NCI-H526 (cell line): ENCODE data around the gene ULK4.
"Not testable (repeated sequence)": the region's sequence is repeated elsewhere in the genome, so short reads cannot be mapped to it uniquely, and the experiment has no call there.

ENCODE experiments used
- DNase-seq, 2 experiments: peaks; one replicate each; lab custom pipeline; 2025; lab: John Stamatoyannopoulos, UW

The ULK4 gene

DNA sequence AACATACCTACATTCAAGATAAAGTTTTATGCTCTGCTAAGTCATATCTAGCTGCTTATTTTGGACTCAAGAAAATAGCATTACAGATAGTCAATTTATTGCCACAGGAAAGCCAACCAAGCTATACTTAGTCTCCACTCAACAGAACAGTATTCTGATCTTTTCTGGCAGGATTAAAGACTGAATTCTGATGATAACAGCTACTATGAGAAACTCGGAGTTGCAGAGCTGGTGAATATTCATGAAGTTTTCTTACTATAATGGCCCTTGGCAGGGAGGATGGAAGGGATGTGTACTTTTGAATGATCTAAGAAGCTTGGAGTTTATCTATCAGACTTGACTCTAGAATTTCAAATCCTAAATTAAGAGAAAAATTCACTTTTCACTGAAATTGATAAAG, 524.9 kb downstream of the ULK4 start:
- no peak for DNase-seq

DNA sequence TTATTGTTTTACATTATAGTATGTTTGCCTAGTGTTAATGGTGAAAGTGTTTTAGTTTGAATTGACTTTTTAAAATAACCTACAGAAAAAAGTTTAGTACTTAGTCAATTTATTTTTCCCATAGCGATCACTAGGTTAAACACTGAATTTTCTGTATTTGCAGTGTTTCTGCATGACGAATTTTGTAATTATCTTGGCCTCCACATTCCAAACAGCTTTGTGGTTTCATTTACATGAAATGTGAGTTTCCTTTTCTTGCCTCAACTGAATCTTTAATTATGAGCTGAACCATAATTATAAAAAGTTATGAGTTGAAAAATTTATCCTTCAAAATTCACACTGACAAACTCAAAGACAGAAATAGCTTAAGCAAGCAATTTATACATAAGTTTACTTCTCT, 527.1 kb downstream of the ULK4 start:
- no peak for DNase-seq

DNA sequence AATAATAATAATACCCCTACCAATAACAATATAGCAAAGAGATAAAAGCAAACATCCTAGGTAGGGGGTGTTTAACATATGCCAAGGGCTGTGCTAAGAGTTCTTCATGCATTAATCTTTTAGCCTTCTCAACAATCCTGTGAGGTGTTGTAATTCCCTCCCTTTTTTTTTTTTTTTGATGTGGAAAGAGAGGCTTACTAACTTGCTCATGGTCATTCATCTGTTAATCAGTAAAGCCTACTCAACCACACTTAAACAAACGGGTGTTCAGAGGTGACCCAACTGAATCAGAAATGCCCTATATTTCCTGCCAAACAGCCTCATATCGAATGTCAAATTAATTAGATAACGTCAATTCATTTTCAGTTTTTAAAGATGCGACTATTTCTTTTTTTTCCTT, 530.5 kb downstream of the ULK4 start:
- no peak for DNase-seq

DNA sequence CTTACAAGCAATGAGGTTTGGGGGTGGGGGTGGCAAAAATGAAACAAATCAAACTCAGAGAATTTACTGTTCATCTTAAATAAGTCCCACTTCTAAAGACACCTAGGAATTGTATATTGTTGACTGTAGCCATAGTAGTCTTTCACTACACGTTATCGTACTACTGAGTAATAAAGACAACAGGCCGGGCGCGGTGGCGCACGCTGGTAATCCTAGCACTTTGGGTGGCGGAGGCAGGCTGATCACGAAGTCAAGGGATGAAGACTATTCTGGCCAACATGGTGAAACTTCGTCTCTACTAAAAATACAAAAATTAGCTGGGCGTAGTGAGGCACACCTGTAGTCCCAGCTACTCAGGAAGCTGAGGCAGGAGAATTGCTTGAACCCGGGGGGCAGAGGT, 531.0 kb downstream of the ULK4 start:
- DNase-seq, result no peak

DNA sequence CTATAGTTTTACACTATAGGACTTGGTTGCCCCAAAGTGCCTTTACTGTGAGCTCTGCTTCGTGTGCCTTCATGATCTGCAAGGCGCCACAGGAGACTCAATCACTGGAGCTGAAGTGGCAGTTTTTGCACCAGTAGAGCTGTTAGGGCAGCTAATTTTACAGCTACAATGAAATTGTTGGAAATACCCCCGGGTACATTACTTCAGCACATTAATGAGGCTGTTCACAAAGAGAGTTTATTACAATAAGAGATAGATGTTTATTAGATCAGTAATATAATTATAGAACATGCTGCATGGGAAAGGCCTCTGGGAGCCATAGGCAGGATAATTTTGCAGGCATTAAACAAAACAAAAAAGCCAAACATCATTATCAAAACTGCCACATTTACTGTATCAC, 531.5 kb downstream of the ULK4 start:
- no peak for DNase-seq

DNA sequence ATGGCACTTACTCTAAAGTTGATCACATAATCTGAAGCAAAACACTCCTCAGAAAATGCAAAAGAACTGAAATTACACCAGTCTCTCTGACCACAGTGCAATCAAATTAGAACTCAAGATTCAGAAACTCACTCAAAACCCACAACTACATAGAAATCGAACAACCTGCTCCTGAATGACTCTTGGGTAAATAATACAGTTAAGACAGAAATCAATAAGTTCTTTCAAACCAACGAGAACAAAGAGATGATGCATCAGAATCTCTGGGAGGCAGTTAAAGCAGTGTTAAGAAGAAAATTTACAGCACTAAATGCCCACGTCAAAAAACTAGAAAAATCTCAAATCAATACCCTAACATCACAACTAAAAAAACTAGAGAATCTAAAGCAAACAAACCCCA, 535.4 kb downstream of the ULK4 start:
- no peak for DNase-seq

DNA sequence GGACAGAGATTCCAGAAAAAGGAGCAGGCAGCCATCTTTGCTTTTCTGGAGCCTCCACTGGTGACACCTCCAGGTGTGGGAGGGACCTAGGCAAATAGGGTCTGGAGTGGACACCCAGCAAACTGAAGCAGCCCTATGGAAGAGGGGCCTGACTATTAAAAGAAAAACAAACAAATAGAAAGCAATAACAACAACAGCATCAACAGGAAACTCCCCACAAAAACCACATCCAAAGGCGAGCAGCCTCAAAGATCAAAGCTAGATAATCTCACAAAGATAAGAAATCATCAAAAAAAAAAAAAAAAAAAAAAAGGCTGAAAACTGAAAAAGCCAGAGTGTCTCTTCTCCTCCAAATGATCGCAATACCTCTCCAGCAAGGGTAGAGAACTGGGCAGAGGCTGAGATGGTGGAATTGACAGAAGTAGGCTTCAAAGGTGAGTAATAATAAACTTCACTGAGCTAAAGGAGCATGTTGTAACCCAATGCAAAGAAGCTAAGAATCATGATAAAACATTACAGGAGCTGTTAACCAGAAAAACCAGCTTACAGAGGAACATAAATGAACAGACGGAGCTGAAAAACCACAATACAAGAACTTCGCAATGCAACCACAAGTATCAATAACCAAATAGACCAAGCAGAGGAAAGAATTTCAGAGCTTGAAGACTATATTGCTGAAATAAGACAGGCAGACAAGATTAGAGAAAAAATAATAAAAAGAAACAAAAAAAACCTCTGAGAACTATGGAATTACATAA, 537.2 kb downstream of the ULK4 start:
- DNase-seq, result no peak

DNA sequence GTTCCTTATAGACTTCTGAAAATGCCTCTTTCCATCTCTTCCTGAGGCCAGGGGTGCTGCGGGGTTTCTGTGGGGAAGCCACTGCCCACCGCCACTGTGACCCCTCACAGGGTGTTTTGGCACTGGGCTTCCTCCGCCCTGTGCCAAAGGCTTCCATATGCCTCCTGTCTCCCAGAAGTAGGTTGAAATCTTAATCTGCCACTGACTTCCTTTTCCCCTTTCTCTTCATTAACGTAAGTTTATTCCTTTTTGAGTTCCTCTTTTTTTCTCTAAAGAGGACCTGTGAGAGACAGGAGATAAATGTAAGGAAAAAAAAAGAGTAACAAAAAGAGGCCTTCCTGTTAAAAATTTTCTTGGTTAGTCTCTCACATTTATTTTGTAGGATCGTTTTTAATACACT, 542.1 kb downstream of the ULK4 start:
- DNase-seq, result no peak

DNA sequence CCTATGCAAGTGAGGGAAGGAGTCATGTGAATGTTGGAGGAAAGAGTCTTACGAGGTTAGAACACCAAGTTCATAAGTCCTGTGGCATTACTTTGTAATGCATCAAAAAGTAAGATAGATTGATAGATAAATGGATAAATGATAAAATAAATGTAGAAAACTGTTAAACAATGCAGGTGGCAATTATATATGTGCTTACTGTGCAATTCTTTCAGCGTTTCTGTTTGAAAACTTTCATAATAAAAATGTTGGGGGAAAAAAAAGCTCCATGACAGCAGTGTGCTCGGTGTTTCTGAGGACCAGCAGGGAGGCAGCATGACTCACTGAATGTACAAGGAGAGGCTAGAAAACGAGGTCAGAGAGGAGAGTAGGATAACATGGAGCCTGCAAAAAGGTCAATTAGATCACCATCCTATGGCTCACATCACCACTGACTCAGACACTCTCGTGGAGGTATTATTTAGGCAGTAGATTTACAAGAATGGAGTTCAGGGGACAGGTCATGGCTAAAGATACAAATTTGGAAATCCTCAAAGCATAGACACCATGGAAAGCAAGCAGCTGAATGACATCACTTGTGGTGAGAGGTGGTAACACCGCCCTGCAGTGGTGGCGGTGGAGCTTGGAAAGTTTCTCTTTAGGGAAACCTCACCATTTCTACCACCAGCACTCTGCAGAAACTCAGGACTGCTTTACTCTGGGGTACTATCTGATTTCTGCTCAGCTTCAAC, 542.8 kb downstream of the ULK4 start:
- no peak for DNase-seq

DNA sequence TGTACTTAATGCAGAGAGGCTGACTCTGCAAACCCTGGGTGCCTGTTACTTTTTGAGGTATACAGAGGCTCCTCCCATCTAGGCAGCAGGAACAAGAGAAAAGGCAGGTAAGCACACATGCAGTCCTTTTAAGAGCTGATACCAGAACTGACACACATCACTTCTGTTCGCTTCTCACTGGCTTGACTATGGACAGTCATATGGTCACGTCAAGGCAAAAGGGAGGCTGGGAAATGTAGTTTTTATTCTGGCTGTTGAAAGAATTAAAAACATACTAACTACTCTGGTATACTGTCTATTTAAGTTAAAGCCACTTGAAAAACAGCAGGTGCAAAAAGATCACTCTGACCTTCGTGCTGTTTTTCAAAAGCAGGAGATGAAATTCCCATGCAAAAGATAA, 544.3 kb downstream of the ULK4 start:
- DNase-seq, result peak in 1 of 2 experiments; percentile 1

DNA sequence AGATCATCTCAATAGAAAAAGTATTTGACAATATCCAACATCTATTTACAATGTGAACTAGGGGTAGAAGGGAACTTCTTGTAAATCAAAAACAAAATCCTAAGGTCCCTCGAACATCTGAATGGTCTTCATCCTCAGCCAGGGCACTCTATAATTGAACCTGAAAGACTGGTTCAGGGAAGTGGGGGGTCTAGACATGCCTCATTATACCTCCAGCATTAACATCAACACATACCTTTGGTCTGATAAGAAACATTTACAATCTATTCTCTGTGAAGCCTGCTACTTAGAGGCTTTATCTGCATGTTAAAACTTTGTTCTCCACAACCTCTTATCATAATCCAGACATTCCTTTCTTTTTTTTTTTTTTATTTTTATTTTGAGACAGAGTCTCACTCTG, 550.8 kb downstream of the ULK4 start:
- DNase-seq, result no peak

DNA sequence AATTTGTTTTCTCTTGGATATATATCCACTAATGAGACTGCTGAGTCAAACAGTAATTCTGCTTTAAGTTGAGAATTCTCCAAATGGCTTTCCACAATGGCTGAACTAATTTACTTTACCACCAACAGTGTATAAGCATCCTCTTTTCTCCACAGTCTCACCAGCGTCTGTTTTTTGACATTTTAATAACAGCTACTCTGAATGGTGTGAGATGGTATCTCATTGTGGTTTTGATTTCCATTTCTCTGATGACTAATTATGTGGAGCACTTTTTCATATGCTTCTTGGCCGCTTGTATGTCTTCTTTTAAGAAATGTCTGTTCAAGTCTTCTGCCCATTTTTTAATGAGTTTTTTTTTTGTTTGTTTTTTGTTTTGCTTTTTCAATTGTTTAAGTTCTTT, 556.4 kb downstream of the ULK4 start:
- peak; percentile 42 to 48 for DNase-seq

DNA sequence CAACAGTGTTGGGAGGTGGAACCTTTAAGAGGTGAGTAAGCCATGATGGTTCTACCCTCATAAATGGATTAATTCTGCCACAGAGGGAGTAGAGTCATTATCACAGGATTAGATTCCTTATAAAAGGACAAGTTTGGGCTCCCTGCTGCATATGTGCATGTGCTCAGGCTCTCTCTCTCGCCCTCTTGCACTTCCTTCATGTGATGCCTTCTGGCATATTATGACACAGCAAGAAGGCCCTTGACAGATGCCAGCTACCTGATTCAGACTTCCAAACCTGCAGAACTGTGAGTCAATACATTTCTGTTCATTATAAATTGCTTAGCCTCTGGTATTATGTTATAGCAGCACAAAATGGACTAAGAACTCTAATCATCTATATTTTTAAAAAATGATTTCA, 557.3 kb downstream of the ULK4 start:
- no peak for DNase-seq

DNA sequence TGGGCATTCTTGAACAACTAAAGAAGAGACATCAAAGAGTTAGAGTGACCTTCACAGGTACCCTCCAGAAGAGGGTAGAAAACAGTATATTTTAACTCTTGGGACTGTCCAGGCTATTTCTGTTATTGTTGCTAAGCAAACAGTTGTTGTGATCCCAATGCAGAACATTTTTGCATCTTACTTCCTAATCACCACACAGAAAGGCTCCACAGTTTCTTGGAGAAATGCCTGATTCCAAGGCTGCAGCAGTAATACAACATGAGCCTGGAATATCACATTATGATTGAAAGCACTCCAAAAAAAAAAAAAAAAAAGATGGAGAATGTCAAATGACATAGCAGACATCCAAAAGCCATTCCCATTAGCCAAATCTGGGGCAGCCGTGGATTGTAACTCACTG, 567.0 kb downstream of the ULK4 start:
- no peak for DNase-seq

DNA sequence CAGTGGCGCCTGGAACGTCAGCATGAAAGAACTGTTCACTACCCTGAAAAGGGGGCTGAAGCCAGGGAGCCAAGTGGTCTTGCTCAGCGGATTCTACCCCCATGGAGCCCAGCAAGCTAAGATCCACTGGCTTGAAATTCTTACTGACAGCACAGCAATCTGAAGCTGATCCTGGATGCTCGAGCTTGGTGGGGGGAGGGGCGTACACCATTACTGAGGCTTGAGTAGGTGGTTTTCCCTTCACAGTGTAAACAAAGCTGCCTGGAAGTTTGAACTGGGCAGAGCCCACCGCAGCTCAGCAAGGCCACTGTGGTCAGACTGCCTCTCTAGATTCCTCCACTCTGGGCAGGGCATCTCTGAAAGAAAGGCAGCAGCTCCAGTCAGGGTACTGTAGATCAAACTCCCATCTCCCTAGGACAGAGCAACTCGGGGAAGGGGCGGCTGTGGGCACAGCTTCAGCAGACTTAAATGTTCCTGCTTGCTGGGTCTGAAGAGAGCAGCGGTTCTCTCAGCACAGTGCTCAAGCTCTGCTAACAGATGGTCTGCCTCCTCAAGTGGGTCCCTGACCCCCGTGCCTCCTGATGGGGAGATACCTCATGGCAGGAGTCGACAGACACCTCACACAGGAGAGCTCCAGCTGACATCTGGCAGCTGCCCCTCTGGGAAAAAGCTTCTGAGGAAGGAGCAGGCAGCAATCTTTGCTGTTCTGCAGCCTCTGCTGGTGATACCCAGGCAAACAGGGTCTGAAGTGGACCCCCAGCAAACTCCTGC, 591.0 kb downstream of the ULK4 start:
- DNase-seq, result not testable (repeated sequence)

DNA sequence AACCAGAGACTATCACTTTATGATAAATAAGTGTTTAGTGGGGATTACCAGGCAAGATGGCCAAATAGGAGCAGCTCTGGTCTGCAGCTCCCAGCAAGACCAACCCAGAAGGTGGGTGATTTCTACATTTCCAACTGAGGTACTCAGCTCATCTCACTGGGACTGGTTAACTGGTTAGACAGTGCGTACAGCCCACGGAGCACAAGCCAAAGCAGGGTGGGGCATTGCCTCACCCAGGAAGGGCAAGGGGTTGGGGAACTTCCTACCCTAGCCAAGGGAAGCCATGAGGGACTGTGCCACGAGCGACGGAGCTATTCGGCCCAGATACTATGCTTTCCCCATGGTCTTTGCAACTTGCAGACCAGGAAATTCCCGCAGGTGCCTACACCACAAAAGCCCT, 591.6 kb downstream of the ULK4 start:
- no peak for DNase-seq

DNA sequence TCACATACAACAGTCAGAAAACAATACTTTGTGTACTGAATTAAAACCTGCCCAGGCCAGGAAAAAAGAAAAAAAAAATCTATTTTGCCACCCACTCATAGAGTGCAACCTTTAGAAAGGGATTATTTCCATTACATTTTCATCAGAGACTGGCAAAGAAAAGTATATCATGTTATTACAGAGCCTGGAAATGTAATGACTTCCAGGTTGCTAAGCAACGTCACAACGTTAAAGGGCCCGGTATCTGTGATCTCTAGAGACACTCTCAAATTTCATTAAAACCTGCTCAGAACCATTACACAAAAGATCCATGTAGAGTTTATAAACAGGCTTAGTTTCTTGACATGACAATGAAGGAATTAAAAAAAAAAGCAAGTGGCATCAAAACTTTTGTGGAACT, 592.1 kb downstream of the ULK4 start:
- peak; percentile 12 to 28 for DNase-seq

DNA sequence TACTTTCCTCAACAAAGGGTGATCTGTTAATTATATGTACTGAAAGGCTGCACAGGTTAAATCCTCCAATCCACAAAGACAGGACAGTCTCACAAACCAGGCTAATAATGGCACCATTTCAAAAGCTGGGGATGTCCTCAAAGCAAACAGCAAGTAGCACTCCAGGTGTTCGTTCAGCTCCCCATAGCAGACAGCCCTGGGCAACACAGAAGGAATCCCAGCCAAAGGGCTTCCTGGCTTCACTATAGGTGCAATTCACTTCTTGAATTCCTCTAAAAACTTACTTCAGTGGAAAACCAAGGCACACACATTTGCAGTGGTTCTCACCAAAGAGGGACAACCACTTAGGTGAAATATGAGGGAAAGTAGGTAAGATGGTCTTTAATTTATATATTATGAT, 595.9 kb downstream of the ULK4 start:
- DNase-seq, result no peak

DNA sequence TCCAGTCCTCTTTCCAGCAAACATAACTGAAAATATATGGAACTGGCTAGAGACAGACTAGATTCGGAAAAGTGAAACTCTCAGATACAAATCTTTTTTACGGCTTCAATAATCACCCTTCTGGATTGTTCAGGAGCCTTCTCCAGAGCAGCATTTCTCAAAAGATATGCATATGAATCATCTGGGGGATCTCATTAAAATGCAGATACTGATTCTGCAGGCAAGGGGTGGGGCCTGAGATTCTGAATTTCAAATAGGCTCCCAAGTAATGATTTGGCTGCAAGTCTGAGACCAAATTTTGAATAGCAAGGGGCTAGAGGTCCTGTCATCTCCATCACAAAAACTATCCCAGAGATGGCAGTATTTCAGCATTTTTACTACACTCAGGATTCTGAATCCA, 597.2 kb downstream of the ULK4 start:
- no peak for DNase-seq

DNA sequence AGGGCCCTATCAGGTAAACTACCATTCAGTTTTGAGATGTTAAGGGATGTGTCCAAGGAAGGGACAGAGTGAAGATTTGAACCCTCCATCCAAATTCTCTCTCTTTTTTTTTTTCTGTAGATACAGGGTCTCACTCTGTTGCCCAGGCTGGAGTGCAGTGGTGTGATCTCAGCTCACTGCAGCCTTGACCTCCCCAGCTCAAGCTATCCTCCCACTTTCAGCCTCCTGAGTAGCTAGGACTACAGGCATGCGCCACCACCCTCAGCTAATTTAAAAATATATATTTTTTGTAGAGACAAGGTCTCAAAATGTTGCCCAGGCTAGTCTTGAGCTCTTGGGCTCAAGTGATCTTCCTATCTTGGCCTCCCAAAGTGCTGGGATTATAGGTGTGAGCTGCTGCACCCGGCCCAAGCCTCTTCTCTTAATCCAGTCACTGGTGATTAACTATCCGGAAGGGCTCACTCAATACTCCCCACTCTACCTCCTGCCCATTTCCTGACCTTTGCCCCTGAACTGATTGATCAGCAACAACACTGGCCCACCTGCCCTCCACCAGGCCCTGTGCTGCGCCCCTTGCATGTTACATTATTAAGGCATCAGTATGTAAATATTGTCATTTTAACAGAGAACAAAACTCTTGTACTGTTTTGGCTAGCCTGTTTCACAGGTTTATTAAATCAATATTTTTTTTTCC, 597.9 kb downstream of the ULK4 start:
- DNase-seq, result no peak

DNA sequence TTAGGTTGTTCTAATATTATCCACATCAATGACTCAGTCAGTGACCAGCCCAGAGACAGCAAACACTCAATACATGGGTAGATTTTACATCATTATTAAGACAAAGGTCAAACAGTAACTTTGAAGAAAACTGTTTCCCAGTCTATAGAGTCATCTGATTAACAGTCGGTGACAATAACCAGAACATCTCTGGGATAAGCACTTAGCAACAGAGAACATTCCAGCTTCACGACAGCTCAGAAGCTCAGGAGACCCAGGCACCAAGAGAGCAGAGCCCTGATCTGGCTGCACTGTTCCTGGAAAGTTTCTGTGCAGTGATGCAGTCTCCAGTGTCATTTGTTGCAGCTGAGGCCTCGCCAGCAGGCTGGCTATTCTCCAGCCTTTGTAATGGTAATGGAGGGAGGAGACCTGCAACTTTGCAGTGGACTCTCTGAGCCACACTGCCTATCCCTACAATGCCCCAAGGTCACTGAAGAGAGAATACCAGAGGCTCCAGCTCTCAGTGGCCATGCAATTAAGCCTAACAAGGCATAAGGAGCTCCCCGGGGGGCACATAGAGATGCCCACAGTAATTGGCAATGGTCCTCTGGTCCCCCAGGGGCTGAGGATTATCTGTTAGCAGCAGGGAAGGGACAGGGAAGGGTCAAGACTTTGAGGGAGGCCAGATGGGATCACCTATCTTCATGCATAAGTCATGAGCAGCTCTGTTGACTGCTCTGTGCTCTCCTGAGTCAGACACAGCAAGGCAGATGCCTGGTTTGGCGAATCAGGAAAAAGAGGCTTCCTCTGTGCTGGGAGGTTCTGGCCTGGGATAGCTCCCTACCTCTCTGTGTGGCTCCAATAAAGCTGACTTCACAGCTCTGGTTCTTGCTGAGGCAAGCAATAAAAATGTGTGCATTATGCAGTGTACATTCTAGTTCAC, 599.0 kb downstream of the ULK4 start:
- DNase-seq, result no peak
